Stimulated activated CD8-positive, alpha-beta memory T cell treated with anti-CD3 and anti-CD28 coated beads, Interleukin-12 subunit alpha, Interleukin-12 subunit beta, amount 100 ng/mL, for 24 hours (primary cell): Measurements from ENCODE around the gene SCAANT1.

Source experiments
- DNase-seq: peaks from one replicate; pipeline ENCODE4 v3.0.0-alpha.2; 2020; ENCODE audit errors: extremely low read depth

SCAANT1 gene

GRCh38 chr3:63863150-63864007 lies 48.8 kb downstream of the SCAANT1 start, which contains the start of the genes ATXN7 and THOC7:
ATXN7 (plus strand) TSS chr3:63863867; CDS start chr3:63912599, 48,732 bp downstream.
THOC7 (minus strand) TSS chr3:63863805; CDS start chr3:63863790, 15 bp downstream.
- DNase-seq, result peak; percentile 17

- no peak for DNase-seq
These were observed 49.4 kb downstream of the SCAANT1 start for GRCh38 chr3:63862804-63863149.
